ENCODE measurements around the gene CYLC1.

DNA sequence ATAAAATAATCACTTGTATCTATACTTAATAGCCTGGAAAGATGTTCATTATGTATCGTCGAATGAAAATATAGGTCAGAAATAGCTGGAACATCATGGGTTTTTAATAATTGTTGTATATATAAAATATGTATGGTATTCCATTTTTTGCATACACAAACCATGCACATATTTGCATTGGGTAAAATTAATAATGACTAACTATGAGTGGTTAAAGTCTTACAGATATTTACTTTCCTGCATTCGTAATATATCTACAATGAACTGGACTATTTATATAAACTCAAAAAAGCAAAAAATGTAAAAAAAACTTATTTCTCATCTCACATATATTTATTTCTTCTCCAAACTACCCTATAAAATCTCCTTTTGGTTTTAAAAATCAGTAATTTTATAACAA is 46.0 kb downstream of the CYLC1 start:
- TF ChIP-seq, protein P1, sequence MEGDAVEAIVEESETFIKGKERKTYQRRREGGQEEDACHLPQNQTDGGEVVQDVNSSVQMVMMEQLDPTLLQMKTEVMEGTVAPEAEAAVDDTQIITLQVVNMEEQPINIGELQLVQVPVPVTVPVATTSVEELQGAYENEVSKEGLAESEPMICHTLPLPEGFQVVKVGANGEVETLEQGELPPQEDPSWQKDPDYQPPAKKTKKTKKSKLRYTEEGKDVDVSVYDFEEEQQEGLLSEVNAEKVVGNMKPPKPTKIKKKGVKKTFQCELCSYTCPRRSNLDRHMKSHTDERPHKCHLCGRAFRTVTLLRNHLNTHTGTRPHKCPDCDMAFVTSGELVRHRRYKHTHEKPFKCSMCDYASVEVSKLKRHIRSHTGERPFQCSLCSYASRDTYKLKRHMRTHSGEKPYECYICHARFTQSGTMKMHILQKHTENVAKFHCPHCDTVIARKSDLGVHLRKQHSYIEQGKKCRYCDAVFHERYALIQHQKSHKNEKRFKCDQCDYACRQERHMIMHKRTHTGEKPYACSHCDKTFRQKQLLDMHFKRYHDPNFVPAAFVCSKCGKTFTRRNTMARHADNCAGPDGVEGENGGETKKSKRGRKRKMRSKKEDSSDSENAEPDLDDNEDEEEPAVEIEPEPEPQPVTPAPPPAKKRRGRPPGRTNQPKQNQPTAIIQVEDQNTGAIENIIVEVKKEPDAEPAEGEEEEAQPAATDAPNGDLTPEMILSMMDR (IDR thresholded peaks at IDR 0.05), result no peak
- TF ChIP-seq POLR2A (IDR thresholded peaks at IDR 0.05), result no peak

Data from ovary (tissue), 3 donors.